Smooth muscle cell (in vitro differentiated cells): ENCODE measurements around the gene SIL1. TPM values are rescaled to one million over a fixed set of nuclear protein-coding genes. Genes with fewer than 3 reads are reported as not detected.

Experiments used
- DNase-seq: peaks from one replicate; lab custom pipeline; 2025; ENCODE audit not compliant: unreplicated experiment; lab: John Stamatoyannopoulos, UW
- H2AFZ ChIP-seq: fragments of 200-600 bp; sonication (generic); 2 replicates; pipeline ENCODE4 v1.6.0; 2016; ENCODE audit warnings: antibody characterized with exemption, low read depth, mild to moderate bottlenecking
- H3F3A ChIP-seq: fragments of 200-600 bp; sonication (generic); 2 replicates; pipeline ENCODE4 v1.6.0; 2017; ENCODE audit warnings: antibody characterized with exemption, low read depth
- H3K27ac ChIP-seq: fragments of 200-600 bp; sonication (generic); 2 replicates; pipeline ENCODE4 v1.5.1; 2016; ENCODE audit warnings: low read depth, mild to moderate bottlenecking
- H3K27me3 ChIP-seq: fragments of 200-600 bp; sonication (generic); 2 replicates; pipeline ENCODE4 v1.6.1; 2016; ENCODE audit warnings: low read depth, mild to moderate bottlenecking
- H3K36me3 ChIP-seq: fragments of 200-600 bp; sonication (generic); 2 replicates; pipeline ENCODE4 v1.5.1; 2016; ENCODE audit warnings: low read depth
- H3K4me1 ChIP-seq: fragments of 200-600 bp; sonication (generic); 2 replicates; pipeline ENCODE4 v1.5.1; 2016; ENCODE audit warnings: low read depth
- H3K4me2 ChIP-seq: fragments of 200-600 bp; sonication (generic); 2 replicates; pipeline ENCODE4 v1.6.0; 2016; ENCODE audit warnings: mild to moderate bottlenecking
- H3K4me3 ChIP-seq: fragments of 200-600 bp; sonication (generic); 2 replicates; pipeline ENCODE4 v1.5.1; 2016; ENCODE audit warnings: mild to moderate bottlenecking
- H3K79me2 ChIP-seq: fragments of 200-600 bp; sonication (generic); 2 replicates; pipeline ENCODE4 v1.6.0; 2016; ENCODE audit warnings: low read depth, mild to moderate bottlenecking
- H3K9ac ChIP-seq: fragments of 200-600 bp; sonication (generic); 2 replicates; pipeline ENCODE4 v1.6.0; 2016; ENCODE audit warnings: low read depth
- H3K9me3 ChIP-seq: fragments of 200-600 bp; sonication (generic); replicated peaks from 2 replicates; pipeline ENCODE4 v1.5.1; 2016; ENCODE audit warnings: low read depth
- H4K20me1 ChIP-seq: fragments of 200-600 bp; sonication (generic); 2 replicates; pipeline ENCODE4 v1.6.0; 2016; ENCODE audit warnings: low read depth
- WGBS: methylation state at CpG from one replicate; pipeline ENCODE4 v1.1.7; 2016; ENCODE audit warnings: low lambda C conversion rate; 5-methylcytosine and 5-hydroxymethylcytosine counted together
- polyA plus RNA-seq: library from polyadenylated mRNA; unstranded; fragments of >200 nt; fragmentation: Nextera tagmentation; extraction: Ambion mirVana; gene quantifications from 2 replicates; pipeline ENCODE4 v1.2.1, GENCODE V29; 2016
- total RNA-seq: library from RNA; depleted of rRNA; stranded (reverse); fragments of >200 nt; gene quantifications from 2 replicates; pipeline ENCODE4 v1.2.3, GENCODE V29; 2014
- TF ChIP-seq, protein P1 (sequence below): fragments of 200-600 bp; sonication (generic); IDR thresholded peaks from 2 replicates; pipeline ENCODE4 v1.5.1; 2017; ENCODE audit warnings: borderline replicate concordance, mild to moderate bottlenecking, antibody characterized with exemption; ENCODE audit not compliant: insufficient read depth, poor library complexity, severe bottlenecking

The SIL1 gene
- total and polyA plus RNA-seq, 2 experiments from 2014 or later: 45.5 to 119 TPM

DNA sequence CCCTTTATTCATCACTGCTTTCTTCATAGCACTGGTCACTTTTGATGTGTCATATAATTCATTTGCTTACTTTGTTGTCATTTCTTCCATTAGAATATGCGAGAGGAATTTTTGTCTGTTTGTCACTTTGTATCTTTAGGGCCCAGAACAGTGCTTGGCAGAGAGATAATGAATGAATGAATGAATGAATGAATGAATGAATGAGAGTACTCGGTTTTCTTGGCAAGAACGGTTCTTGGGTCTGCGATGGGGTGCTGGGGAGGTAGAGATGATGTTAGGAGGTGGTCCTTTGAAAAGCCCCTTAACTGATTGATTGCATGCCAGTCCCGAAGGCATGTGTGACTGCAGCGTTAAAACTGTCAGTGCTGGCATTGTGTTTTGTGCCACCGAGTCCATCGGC is 270.6 kb downstream of the SIL1 start:
- peaks cover 43% of the 10 kb centered on the region for H3K36me3 ChIP-seq

DNA sequence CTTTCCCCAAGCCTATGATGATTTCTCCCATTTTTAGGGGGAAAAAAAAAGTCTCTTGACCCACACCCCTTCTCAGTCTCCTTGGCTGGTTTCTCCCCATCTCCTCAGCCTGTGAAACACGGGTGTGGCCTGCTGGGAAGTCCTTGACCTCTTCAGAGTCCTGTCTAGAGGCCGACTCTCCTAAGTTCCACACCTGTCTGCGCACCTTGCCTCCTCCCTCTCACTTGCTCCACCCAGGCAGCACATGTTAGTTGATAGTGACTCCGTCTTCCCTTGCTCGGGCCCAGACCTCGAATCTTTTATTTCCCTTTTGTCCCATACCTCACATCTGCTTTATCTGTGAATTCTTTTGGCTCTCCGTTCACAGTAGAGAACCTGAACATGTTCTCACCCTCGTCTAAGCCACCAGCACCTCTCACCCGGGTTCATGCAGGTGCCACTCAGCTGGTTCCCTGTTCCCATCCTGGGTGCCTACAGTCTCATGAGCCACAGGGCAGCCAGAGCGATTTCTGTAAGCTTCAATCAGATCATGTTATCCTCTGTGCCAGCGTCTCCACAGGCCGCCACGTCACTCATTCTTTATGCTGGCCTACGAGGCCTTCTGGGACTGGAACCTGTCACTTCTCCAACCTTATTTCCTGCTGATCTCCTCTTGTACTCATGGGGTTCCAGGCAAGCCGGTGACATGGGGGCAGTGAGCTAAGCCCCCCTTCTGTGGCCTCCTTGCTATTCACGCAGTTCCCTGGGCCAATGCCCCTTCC is 271.3 kb downstream of the SIL1 start:
- Histone ChIP-seq H3K9me3 (no peaks in the 10 kb centered on the region), H4K20me1 (peaks cover 79% of the 10 kb centered on the region), H3K4me3 (no peak overlapping the region), H3K4me1 (peaks cover 5% of the 10 kb centered on the region), H3K27ac (no peak overlapping the region), H3K9ac (no peak overlapping the region), H3K27me3 (no peaks in the 10 kb centered on the region), H3K79me2 (peaks cover 51% of the 10 kb centered on the region), H2AFZ (no peak overlapping the region), H3F3A (peaks cover 12% of the 10 kb centered on the region), H3K36me3 (peaks cover 39% of the 10 kb centered on the region), H3K4me2 (no peak overlapping the region)
- WGBS: 95% methylated on average over 16 of the region's 16 CpGs
- DNase-seq: no peak
- TF ChIP-seq, protein P1, sequence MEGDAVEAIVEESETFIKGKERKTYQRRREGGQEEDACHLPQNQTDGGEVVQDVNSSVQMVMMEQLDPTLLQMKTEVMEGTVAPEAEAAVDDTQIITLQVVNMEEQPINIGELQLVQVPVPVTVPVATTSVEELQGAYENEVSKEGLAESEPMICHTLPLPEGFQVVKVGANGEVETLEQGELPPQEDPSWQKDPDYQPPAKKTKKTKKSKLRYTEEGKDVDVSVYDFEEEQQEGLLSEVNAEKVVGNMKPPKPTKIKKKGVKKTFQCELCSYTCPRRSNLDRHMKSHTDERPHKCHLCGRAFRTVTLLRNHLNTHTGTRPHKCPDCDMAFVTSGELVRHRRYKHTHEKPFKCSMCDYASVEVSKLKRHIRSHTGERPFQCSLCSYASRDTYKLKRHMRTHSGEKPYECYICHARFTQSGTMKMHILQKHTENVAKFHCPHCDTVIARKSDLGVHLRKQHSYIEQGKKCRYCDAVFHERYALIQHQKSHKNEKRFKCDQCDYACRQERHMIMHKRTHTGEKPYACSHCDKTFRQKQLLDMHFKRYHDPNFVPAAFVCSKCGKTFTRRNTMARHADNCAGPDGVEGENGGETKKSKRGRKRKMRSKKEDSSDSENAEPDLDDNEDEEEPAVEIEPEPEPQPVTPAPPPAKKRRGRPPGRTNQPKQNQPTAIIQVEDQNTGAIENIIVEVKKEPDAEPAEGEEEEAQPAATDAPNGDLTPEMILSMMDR: no peak

More for the DNA sequence above, 270.6 kb downstream of the SIL1 start:
- Histone ChIP-seq H3K4me1 (peaks cover 5% of the 10 kb centered on the region), H3F3A (peaks cover 12% of the 10 kb centered on the region), H3K9me3 (no peaks in the 10 kb centered on the region), H3K9ac (no peak overlapping the region), H3K79me2 (peaks cover 45% of the 10 kb centered on the region), H3K27ac (no peak overlapping the region), H3K4me2 (no peak overlapping the region), H4K20me1 (peaks cover 72% of the 10 kb centered on the region), H2AFZ (no peak overlapping the region), H3K27me3 (no peaks in the 10 kb centered on the region), H3K4me3 (no peak overlapping the region)
- 95% methylated on average over 8 of the region's 8 CpGs for WGBS
- DNase-seq: no peak
- TF ChIP-seq, protein P1: no peak

GRCh38 chr5:138926257-138926656 is 271.9 kb downstream of the SIL1 start:
- Histone ChIP-seq H2AFZ (no peak overlapping the region), H3K79me2 (peaks cover 55% of the 10 kb centered on the region), H3K36me3 (peaks cover 33% of the 10 kb centered on the region), H3K9ac (no peak overlapping the region), H3F3A (peaks cover 12% of the 10 kb centered on the region), H3K27ac (no peak overlapping the region), H3K4me1 (peaks cover 5% of the 10 kb centered on the region), H3K27me3 (no peaks in the 10 kb centered on the region), H3K4me3 (no peak overlapping the region), H4K20me1 (peaks cover 85% of the 10 kb centered on the region), H3K9me3 (no peaks in the 10 kb centered on the region), H3K4me2 (no peak overlapping the region)
- 100% methylated on average over 9 of the region's 11 CpGs for WGBS
- DNase-seq: no peak
- TF ChIP-seq, protein P1: no peak
